Astrocyte (in vitro differentiated cells and primary cell): Measurements from ENCODE around the gene SLC26A9. TPM values are rescaled to one million over a fixed set of nuclear protein-coding genes. Genes with fewer than 3 reads are reported as not detected.
A peak's percentile ranks its signal among the peaks of the same experiment; 100 is the strongest.

ENCODE experiments used
- DNase-seq: peaks from one replicate; pipeline ENCODE4 v3.0.0-alpha.2; 2010; ENCODE audit warnings: low read depth
- FAIRE-seq: peaks from 2 replicates; lab custom pipeline; 2011; peaks lifted over from hg19 to GRCh38; lab: Jason Lieb, UNC
- H2AFZ ChIP-seq: 2 replicates; pipeline ENCODE4 v1.6.0; 2012; ENCODE audit warnings: low read depth, low read length, inconsistent platforms
- H3K27ac ChIP-seq: 2 replicates; pipeline ENCODE4 v1.5.1; 2011; ENCODE audit warnings: low read depth, low read length, inconsistent platforms
- H3K27me3 ChIP-seq: 2 replicates; pipeline ENCODE4 v1.6.0; 2011; ENCODE audit warnings: low read length, inconsistent platforms; ENCODE audit not compliant: insufficient read depth
- H3K36me3 ChIP-seq: 2 replicates; pipeline ENCODE4 v1.5.1; 2011; ENCODE audit warnings: low read length, inconsistent platforms; ENCODE audit not compliant: insufficient read depth
- H3K4me1 ChIP-seq: 2 replicates; pipeline ENCODE4 v1.5.1; 2011; ENCODE audit warnings: low read length, inconsistent platforms; ENCODE audit not compliant: insufficient read depth
- H3K4me2 ChIP-seq: 2 replicates; pipeline ENCODE4 v1.6.0; 2012; ENCODE audit warnings: low read length, inconsistent platforms
- H3K4me3 ChIP-seq: 2 replicates; pipeline ENCODE4 v1.5.1; 2011; ENCODE audit warnings: low read depth, mild to moderate bottlenecking, low read length, inconsistent platforms; ENCODE audit not compliant: insufficient read depth
- H3K79me2 ChIP-seq: 2 replicates; pipeline ENCODE4 v1.6.0; 2012; ENCODE audit warnings: mild to moderate bottlenecking, low read length, inconsistent platforms; ENCODE audit not compliant: insufficient read depth
- H3K9ac ChIP-seq: 2 replicates; pipeline ENCODE4 v1.6.0; 2012; ENCODE audit warnings: mild to moderate bottlenecking, low read length, inconsistent platforms
- H3K9me3 ChIP-seq: 2 replicates; pipeline ENCODE4 v1.5.1; 2012; ENCODE audit warnings: low read depth, mild to moderate bottlenecking, low read length, inconsistent platforms; ENCODE audit not compliant: insufficient read depth
- H4K20me1 ChIP-seq: 2 replicates; pipeline ENCODE4 v1.6.0; 2012; ENCODE audit warnings: low read length, inconsistent platforms; ENCODE audit not compliant: insufficient read depth
- H3K27ac Mint-ChIP-seq: one replicate; pipeline ENCODE4 v1.8.0; 2021; ENCODE audit warnings: mild to moderate bottlenecking, mixed read lengths; ENCODE audit not compliant: unreplicated experiment
- H3K27me3 Mint-ChIP-seq: one replicate; pipeline ENCODE4 v1.8.0; 2021; ENCODE audit warnings: low read depth, mixed read lengths; ENCODE audit not compliant: unreplicated experiment
- H3K36me3 Mint-ChIP-seq: one replicate; pipeline ENCODE4 v1.8.0; 2021; ENCODE audit warnings: low read depth, mixed read lengths; ENCODE audit not compliant: unreplicated experiment
- H3K4me1 Mint-ChIP-seq: one replicate; pipeline ENCODE4 v1.8.0; 2021; ENCODE audit warnings: low read depth, mixed read lengths; ENCODE audit not compliant: unreplicated experiment
- H3K4me3 Mint-ChIP-seq: one replicate; pipeline ENCODE4 v1.8.0; 2021; ENCODE audit warnings: mild to moderate bottlenecking, moderate library complexity, mixed read lengths; ENCODE audit not compliant: unreplicated experiment
- H3K9me3 Mint-ChIP-seq: one replicate; pipeline ENCODE4 v1.8.0; 2021; ENCODE audit warnings: mild to moderate bottlenecking, mixed read lengths; ENCODE audit not compliant: unreplicated experiment
- CTCF ChIP-seq: IDR thresholded peaks from 2 replicates; pipeline ENCODE4 v1.5.1; 2011; ENCODE audit warnings: low read depth, mild to moderate bottlenecking, inconsistent platforms, low read length, moderate library complexity; ENCODE audit not compliant: insufficient read depth
- EZH2 ChIP-seq: IDR thresholded peaks from 2 replicates; pipeline ENCODE4 v1.6.1; 2012; ENCODE audit warnings: mild to moderate bottlenecking, low read length, inconsistent platforms; ENCODE audit not compliant: insufficient read depth
- total RNA-seq: library from RNA; stranded (reverse); gene quantifications from 2 replicates; pipeline ENCODE4 v1.2.1, GENCODE V29; 2021

The SLC26A9 gene
- total RNA-seq, 1 donor from 2014 or later, result not detected

GRCh38 chr1:205965036-205965884 lies 22.0 kb upstream of the SLC26A9 start:
- H3K27ac Mint-ChIP-seq, result no peak overlapping the region
- FAIRE-seq, result no peak

GRCh38 chr1:205963352-205964155 lies 20.3 kb upstream of the SLC26A9 start:
- FAIRE-seq (no peak), DNase-seq (peak; percentile 87)
- Histone ChIP-seq H3K4me1 (peaks cover 27% of the 10 kb centered on the region), H3K9ac (no peak overlapping the region), H3K36me3 (no peaks in the 10 kb centered on the region), H3K79me2 (no peaks in the 10 kb centered on the region), H3K4me2 (no peak overlapping the region), H4K20me1 (no peaks in the 10 kb centered on the region), H3K27ac (no peak overlapping the region), H2AFZ (no peak overlapping the region), H3K4me3 (no peak overlapping the region), H3K27me3 (peaks cover 4% of the 10 kb centered on the region), H3K9me3 (no peaks in the 10 kb centered on the region)
- H3K27me3 Mint-ChIP-seq, result peaks cover 64% of the 10 kb centered on the region
- peaks cover 6% of the 10 kb centered on the region for H3K9me3 Mint-ChIP-seq
- TF ChIP-seq CTCF (no peak), EZH2 (no peak)
- no peak overlapping the region for H3K4me3 Mint-ChIP-seq
- H3K36me3 Mint-ChIP-seq, result no peaks in the 10 kb centered on the region
- peak overlapping the region; percentile 66 for H3K27ac Mint-ChIP-seq
- H3K4me1 Mint-ChIP-seq, result peaks cover 2% of the 10 kb centered on the region

More at GRCh38 chr1:205965036-205965884, 22.0 kb upstream of the SLC26A9 start:
- no peaks in the 10 kb centered on the region for H3K36me3 ChIP-seq
- H3K4me3 ChIP-seq, result no peak overlapping the region
- H3K4me3 Mint-ChIP-seq, result no peak overlapping the region
- peaks cover 6% of the 10 kb centered on the region for H3K9me3 Mint-ChIP-seq
- H3K36me3 Mint-ChIP-seq, result no peaks in the 10 kb centered on the region
- DNase-seq, result no peak
- no peaks in the 10 kb centered on the region for H3K79me2 ChIP-seq
- no peaks in the 10 kb centered on the region for H4K20me1 ChIP-seq
- no peak overlapping the region for H3K4me2 ChIP-seq
- peaks cover 27% of the 10 kb centered on the region for H3K4me1 ChIP-seq
- H3K4me1 Mint-ChIP-seq, result peaks cover 2% of the 10 kb centered on the region
- no peak overlapping the region for H2AFZ ChIP-seq
- no peaks in the 10 kb centered on the region for H3K9me3 ChIP-seq
- TF ChIP-seq EZH2 (no peak), CTCF (no peak)
- no peaks in the 10 kb centered on the region for H3K27me3 ChIP-seq
- no peak overlapping the region for H3K27ac ChIP-seq
- H3K27me3 Mint-ChIP-seq, result peaks cover 55% of the 10 kb centered on the region
- H3K9ac ChIP-seq, result no peak overlapping the region
